ENCODE data around the gene C1orf122.

GRCh38 chr1:37846647-37847339 lies 39.2 kb downstream of the C1orf122 start:
- TF ChIP-seq ZNF788 (CRISPR knock-in tag; IDR thresholded peaks at IDR 0.05; ENCODE audit: borderline replicate concordance) = no peak
- TF ChIP-seq RFX5 (IDR thresholded peaks at IDR 0.05; ENCODE audit: low read depth, low read length) = no peak
- no peak for TF ChIP-seq POGZ (CRISPR knock-in tag; IDR thresholded peaks at IDR 0.05)
- TF ChIP-seq PHF8 (CRISPR knock-in tag; IDR thresholded peaks at IDR 0.05) = no peak
- no peak for TF ChIP-seq IRX3 (CRISPR knock-in tag; IDR thresholded peaks at IDR 0.05; ENCODE audit: borderline replicate concordance, low read depth)
- no peak for TF ChIP-seq TERF1 (CRISPR knock-in tag; IDR thresholded peaks at IDR 0.05)
- TF ChIP-seq, protein P1, sequence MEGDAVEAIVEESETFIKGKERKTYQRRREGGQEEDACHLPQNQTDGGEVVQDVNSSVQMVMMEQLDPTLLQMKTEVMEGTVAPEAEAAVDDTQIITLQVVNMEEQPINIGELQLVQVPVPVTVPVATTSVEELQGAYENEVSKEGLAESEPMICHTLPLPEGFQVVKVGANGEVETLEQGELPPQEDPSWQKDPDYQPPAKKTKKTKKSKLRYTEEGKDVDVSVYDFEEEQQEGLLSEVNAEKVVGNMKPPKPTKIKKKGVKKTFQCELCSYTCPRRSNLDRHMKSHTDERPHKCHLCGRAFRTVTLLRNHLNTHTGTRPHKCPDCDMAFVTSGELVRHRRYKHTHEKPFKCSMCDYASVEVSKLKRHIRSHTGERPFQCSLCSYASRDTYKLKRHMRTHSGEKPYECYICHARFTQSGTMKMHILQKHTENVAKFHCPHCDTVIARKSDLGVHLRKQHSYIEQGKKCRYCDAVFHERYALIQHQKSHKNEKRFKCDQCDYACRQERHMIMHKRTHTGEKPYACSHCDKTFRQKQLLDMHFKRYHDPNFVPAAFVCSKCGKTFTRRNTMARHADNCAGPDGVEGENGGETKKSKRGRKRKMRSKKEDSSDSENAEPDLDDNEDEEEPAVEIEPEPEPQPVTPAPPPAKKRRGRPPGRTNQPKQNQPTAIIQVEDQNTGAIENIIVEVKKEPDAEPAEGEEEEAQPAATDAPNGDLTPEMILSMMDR (CRISPR knock-in tag; IDR thresholded peaks at IDR 0.05) = no peak
- no peak for TF ChIP-seq ZBTB7A (CRISPR knock-in tag; IDR thresholded peaks at IDR 0.05)
- no peak for TF ChIP-seq MTF2 (CRISPR knock-in tag; IDR thresholded peaks at IDR 0.05; ENCODE audit: borderline replicate concordance)
- no peak for TF ChIP-seq KDM1A (CRISPR knock-in tag; IDR thresholded peaks at IDR 0.05)
- TF ChIP-seq XRCC5 (optimal IDR thresholded peaks at IDR 0.05; ENCODE audit: low read length) = no peak
- TF ChIP-seq SP2 (CRISPR knock-in tag; IDR thresholded peaks at IDR 0.05) = no peak
- TF ChIP-seq EZH2 (conservative IDR thresholded peaks at IDR 0.05; ENCODE audit: low read depth, low read length) = no peak
- TF ChIP-seq CBX1 (IDR thresholded peaks at IDR 0.05; ENCODE audit: low read depth) = no peak
